ENCODE data around the gene COQ10A. TPM values are rescaled to one million over a fixed set of nuclear protein-coding genes. Genes with fewer than 3 reads are reported as not detected.

The COQ10A gene
- polyA plus RNA-seq, 1 of the 3 experiments (the other 2 are of a cell fraction), result 42.2 TPM

- Histone ChIP-seq H3K79me2 (ENCODE audit: insufficient read depth) (no peaks in the 10 kb centered on the region), H3K27me3 (ENCODE audit: insufficient read depth) (no peaks in the 10 kb centered on the region), H3K36me3 (replicated peaks in 1 of 2; ENCODE audit: control insufficient read depth in 1 of 2, insufficient read depth in 2 of 2, low read length in 1 of 2) (no peaks in the 10 kb centered on the region), H3K27ac (ENCODE audit: low read depth in 2 of 2, low read length in 1 of 2) (no peak overlapping the region), H3K4me2 (no peak overlapping the region), H3K4me1 (ENCODE audit: control insufficient read depth in 1 of 2, insufficient read depth in 2 of 2, low read depth in 1 of 2, low read length in 1 of 2) (peaks cover 5 to 7% of the 10 kb centered on the region in 2 experiments; a peak in 1 of 4 replicates), H4K20me1 (ENCODE audit: insufficient read depth) (no peaks in the 10 kb centered on the region), H3F3A (replicated peaks; ENCODE audit: insufficient read depth) (peaks cover 11% of the 10 kb centered on the region), H2AFZ (ENCODE audit: low read depth) (no peak overlapping the region), H3K9me2 (no peaks in the 10 kb centered on the region), H3K9me3 (no peaks in the 10 kb centered on the region), H3K9ac (no peak overlapping the region), H3K4me3 (ENCODE audit: low read depth in 2 of 2, low read length in 1 of 2) (no peak overlapping the region)
- CTCF ChIA-PET, result interaction anchor here (2.1 kb wide), 1 partner anchor 40 kb away, joined by 10 read pairs; the partner anchor contains the start of gene SMARCC2
- TF ChIP-seq SIN3A (IDR thresholded peaks at IDR 0.05; ENCODE audit: borderline replicate concordance, low read depth, low read length), result no peak
- TF ChIP-seq SMC3 (IDR thresholded peaks at IDR 0.05; ENCODE audit: low read depth, low read length), result no peak
- TF ChIP-seq FOSL2 (IDR thresholded peaks at IDR 0.05; ENCODE audit: borderline replicate concordance, low read depth), result no peak
- TF ChIP-seq CHD2 (IDR thresholded peaks at IDR 0.05; ENCODE audit: low read length, partially characterized antibody), result no peak
- no peak for TF ChIP-seq REST (IDR thresholded peaks at IDR 0.05; ENCODE audit: low read depth, low read length)
- TF ChIP-seq MEF2A (IDR thresholded peaks at IDR 0.05; ENCODE audit: borderline replicate concordance, low read depth), result no peak
- TF ChIP-seq PBX3 (IDR thresholded peaks at IDR 0.05), result no peak
- POLR2A ChIA-PET, result no interaction called here
- WGBS (ENCODE audit: low lambda C conversion rate), result 86% methylated on average over 7 of the region's 7 CpGs
- no peak for DNase-seq
Measured at GRCh38 chr12:56229082-56229481, 37.7 kb upstream of the COQ10A start.

GRCh38 chr12:56229916-56230431 lies 36.8 kb upstream of the COQ10A start, which contains the start of gene SLC39A5:
Gene SLC39A5, plus strand, starts transcription at chr12:56230051. Its CDS starts 1,224 bp downstream, at chr12:56231275.
- WGBS (ENCODE audit: low lambda C conversion rate), result 83% methylated on average over 4 of the region's 4 CpGs
- no peaks in the 10 kb centered on the region for H3K9me2 ChIP-seq
- no peak within 1 kb of the TSS for H3K9ac ChIP-seq
- no peak within 1 kb of the TSS for H3K4me2 ChIP-seq
- H3K4me3 ChIP-seq (ENCODE audit: low read depth in 2 of 2, low read length in 1 of 2), result no peak within 1 kb of the TSS
- peaks cover 13% of the 10 kb centered on the region for H3F3A ChIP-seq (replicated peaks; ENCODE audit: insufficient read depth)
- H3K79me2 ChIP-seq (ENCODE audit: insufficient read depth), result no peaks in the 10 kb centered on the region
- no peaks in the 10 kb centered on the region for H3K27me3 ChIP-seq (ENCODE audit: insufficient read depth)
- no peaks in the 10 kb centered on the region for H4K20me1 ChIP-seq (ENCODE audit: insufficient read depth)
- H2AFZ ChIP-seq (ENCODE audit: low read depth), result no peak within 1 kb of the TSS
- peaks cover 3 to 9% of the 10 kb centered on the region in 2 experiments; a peak in 1 of 4 replicates for H3K4me1 ChIP-seq (ENCODE audit: control insufficient read depth in 1 of 2, insufficient read depth in 2 of 2, low read depth in 1 of 2, low read length in 1 of 2)
- no peaks in the 10 kb centered on the region for H3K9me3 ChIP-seq
- H3K27ac ChIP-seq (ENCODE audit: low read depth in 2 of 2, low read length in 1 of 2), result no peak within 1 kb of the TSS
- TF ChIP-seq RFX5 (IDR thresholded peaks at IDR 0.05; ENCODE audit: low read length) (no peak), NRF1 (IDR thresholded peaks at IDR 0.05; ENCODE audit: low read depth, low read length) (no peak)
- no peaks in the 10 kb centered on the region for H3K36me3 ChIP-seq (replicated peaks in 1 of 2; ENCODE audit: control insufficient read depth in 1 of 2, insufficient read depth in 2 of 2, low read length in 1 of 2)
- CTCF ChIA-PET, result interaction anchor here (1.3 to 1.7 kb wide), 2 partner anchors 28 to 41 kb away, joined by 6 read pairs; partner anchors contain the start of genes ANKRD52 and SMARCC2
- POLR2A ChIA-PET, result no interaction called here
- DNase-seq, result no peak
